ENCODE results near the gene RAD51B.
"Not testable (repeated sequence)": the region's sequence is repeated elsewhere in the genome, so short reads cannot be mapped to it uniquely, and the experiment has no call there.

The RAD51B gene

DNA sequence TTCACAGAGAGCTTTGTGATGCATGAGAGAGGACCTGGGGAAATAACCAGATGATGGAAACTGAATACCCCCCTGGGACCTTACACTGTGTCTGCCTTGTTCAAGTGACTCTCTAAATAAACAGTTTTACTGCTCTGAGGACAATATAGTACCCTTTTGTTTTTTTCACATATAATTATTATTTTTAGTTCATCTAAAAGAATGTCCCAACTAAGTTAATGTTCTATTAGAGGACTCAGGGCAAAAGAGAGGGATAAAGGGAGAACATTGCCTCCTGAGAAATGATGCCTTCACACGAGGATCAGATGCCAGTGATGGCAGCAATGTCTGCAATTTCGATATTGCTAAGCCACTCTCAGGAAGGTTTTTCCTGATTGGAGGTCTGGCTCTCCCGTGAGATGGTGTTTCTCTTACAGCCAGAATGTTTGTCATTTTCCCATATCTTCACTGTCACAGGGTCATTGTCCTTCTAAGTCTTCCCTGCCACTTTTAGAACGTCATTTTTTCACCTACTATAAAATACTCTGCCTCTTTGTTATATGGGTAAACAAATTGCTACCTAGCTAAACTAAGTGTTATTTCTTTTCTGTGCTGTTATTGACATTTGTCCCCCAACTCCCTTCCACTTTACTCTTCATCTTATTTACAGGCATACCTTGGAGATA is 201.6 kb downstream of the RAD51B start:
- no peak for TF ChIP-seq GABPA (IDR thresholded peaks at IDR 0.05; ENCODE audit: low read depth)
- TF ChIP-seq CTCF (IDR thresholded peaks at IDR 0.05; ENCODE audit: insufficient read depth, low read length), result no peak
- no peak for TF ChIP-seq SPI1 (IDR thresholded peaks at IDR 0.05; ENCODE audit: borderline replicate concordance, low read depth)
- TF ChIP-seq, protein P1, sequence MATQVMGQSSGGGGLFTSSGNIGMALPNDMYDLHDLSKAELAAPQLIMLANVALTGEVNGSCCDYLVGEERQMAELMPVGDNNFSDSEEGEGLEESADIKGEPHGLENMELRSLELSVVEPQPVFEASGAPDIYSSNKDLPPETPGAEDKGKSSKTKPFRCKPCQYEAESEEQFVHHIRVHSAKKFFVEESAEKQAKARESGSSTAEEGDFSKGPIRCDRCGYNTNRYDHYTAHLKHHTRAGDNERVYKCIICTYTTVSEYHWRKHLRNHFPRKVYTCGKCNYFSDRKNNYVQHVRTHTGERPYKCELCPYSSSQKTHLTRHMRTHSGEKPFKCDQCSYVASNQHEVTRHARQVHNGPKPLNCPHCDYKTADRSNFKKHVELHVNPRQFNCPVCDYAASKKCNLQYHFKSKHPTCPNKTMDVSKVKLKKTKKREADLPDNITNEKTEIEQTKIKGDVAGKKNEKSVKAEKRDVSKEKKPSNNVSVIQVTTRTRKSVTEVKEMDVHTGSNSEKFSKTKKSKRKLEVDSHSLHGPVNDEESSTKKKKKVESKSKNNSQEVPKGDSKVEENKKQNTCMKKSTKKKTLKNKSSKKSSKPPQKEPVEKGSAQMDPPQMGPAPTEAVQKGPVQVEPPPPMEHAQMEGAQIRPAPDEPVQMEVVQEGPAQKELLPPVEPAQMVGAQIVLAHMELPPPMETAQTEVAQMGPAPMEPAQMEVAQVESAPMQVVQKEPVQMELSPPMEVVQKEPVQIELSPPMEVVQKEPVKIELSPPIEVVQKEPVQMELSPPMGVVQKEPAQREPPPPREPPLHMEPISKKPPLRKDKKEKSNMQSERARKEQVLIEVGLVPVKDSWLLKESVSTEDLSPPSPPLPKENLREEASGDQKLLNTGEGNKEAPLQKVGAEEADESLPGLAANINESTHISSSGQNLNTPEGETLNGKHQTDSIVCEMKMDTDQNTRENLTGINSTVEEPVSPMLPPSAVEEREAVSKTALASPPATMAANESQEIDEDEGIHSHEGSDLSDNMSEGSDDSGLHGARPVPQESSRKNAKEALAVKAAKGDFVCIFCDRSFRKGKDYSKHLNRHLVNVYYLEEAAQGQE (IDR thresholded peaks at IDR 0.05; ENCODE audit: insufficient replicate concordance, low read depth), result no peak
- no peak for TF ChIP-seq POLR2AphosphoS5 (IDR thresholded peaks at IDR 0.05; ENCODE audit: low read depth)
- no peak overlapping the region for H3K4me3 ChIP-seq (replicated peaks; ENCODE audit: insufficient read depth, low read length)
- H3K27ac ChIP-seq (replicated peaks), result no peak overlapping the region
- H3K27me3 ChIP-seq (ENCODE audit: insufficient read depth, poor library complexity, severe bottlenecking), result no peaks in the 10 kb centered on the region
- no peak for DNase-seq (ENCODE audit: low read depth in 1 of 2, low spot score in 1 of 2)

GRCh38 chr14:68027276-68027675 is 207.7 kb downstream of the RAD51B start:
- Histone ChIP-seq H3K27ac (replicated peaks) (no peak overlapping the region), H3K4me3 (replicated peaks; ENCODE audit: insufficient read depth, low read length) (no peak overlapping the region), H3K27me3 (ENCODE audit: insufficient read depth, poor library complexity, severe bottlenecking) (no peaks in the 10 kb centered on the region)
- TF ChIP-seq, protein P1 (IDR thresholded peaks at IDR 0.05; ENCODE audit: insufficient replicate concordance, low read depth), result no peak
- TF ChIP-seq SPI1 (IDR thresholded peaks at IDR 0.05; ENCODE audit: borderline replicate concordance, low read depth) (no peak), POLR2AphosphoS5 (IDR thresholded peaks at IDR 0.05; ENCODE audit: low read depth) (no peak), GABPA (IDR thresholded peaks at IDR 0.05; ENCODE audit: low read depth) (no peak), CTCF (IDR thresholded peaks at IDR 0.05; ENCODE audit: insufficient read depth, low read length) (no peak)
- DNase-seq (ENCODE audit: low read depth in 1 of 2, low spot score in 1 of 2), result no peak

DNA sequence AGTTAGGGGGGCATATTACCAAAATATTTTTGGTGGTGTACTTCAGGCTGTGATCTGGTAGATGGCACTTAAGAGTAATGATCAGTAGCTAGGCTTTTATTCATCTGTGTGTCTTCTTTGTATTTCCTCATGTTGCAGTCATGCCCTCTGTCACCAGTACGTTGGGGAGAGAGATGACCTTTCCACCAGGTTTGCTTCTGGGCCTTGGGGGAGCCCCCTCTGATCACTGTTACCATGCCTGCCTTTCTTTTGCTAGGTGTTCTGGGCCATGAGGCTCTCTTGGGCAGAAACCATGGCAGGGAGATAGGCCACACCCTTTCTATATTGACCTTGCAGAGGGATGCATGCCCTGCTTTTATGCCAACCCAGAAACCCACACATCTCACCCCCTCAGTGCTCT is 208.5 kb downstream of the RAD51B start:
- no peaks in the 10 kb centered on the region for H3K27me3 ChIP-seq (ENCODE audit: insufficient read depth, poor library complexity, severe bottlenecking)
- H3K4me3 ChIP-seq (replicated peaks; ENCODE audit: insufficient read depth, low read length), result no peak overlapping the region
- TF ChIP-seq SPI1 (IDR thresholded peaks at IDR 0.05; ENCODE audit: borderline replicate concordance, low read depth) (no peak), CTCF (IDR thresholded peaks at IDR 0.05; ENCODE audit: insufficient read depth, low read length) (no peak), POLR2AphosphoS5 (IDR thresholded peaks at IDR 0.05; ENCODE audit: low read depth) (no peak), GABPA (IDR thresholded peaks at IDR 0.05; ENCODE audit: low read depth) (no peak)
- TF ChIP-seq, protein P1 (IDR thresholded peaks at IDR 0.05; ENCODE audit: insufficient replicate concordance, low read depth), result no peak
- DNase-seq (ENCODE audit: low read depth in 1 of 2, low spot score in 1 of 2), result no peak
- H3K27ac ChIP-seq (replicated peaks), result no peak overlapping the region

DNA sequence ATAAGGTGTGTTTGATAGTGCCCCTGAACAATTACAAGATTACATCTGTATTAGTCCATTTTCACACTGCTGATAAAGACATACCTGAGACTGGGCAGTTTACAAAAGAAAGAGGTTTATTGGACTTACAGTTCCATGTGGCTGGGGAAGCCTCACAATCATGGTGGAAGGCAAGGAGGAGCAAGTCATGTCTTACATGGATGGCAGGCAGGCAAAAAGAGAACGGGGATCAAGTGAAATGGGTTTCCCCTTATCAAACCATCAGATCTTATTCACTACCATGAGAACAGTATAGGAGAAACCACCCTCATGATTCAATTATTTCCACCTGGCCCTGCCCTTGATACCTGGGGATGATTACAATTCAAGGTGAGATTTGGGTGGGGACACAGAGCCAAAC is 211.4 kb downstream of the RAD51B start:
- DNase-seq (ENCODE audit: low read depth in 1 of 2, low spot score in 1 of 2); H3K27ac ChIP-seq (replicated peaks); H3K27me3 ChIP-seq (ENCODE audit: insufficient read depth, poor library complexity, severe bottlenecking); H3K4me3 ChIP-seq (replicated peaks; ENCODE audit: insufficient read depth, low read length): not testable (repeated sequence)

All from HL-60 (cell line).